Neural cell (in vitro differentiated cells): ENCODE results near the gene KIRREL3. TPM values are rescaled to one million over a fixed set of nuclear protein-coding genes. Genes with fewer than 3 reads are reported as not detected.
A peak's percentile ranks its signal among the peaks of the same experiment; 100 is the strongest.

Experiments used
- H2AFZ ChIP-seq: fragments of 200-600, 300-800 bp; sonication (generic), shearing (Covaris generic); 2 replicates; pipeline ENCODE4 v1.6.0; 2014; ENCODE audit warnings: low read depth, mild to moderate bottlenecking, antibody characterized with exemption, low read length, moderate library complexity
- H3F3A ChIP-seq: fragments of 200-600 bp; shearing (Covaris generic); 2 replicates; pipeline ENCODE4 v1.6.1; 2016; ENCODE audit warnings: mild to moderate bottlenecking, moderate library complexity, mixed read lengths, antibody characterized with exemption, low read length; ENCODE audit not compliant: insufficient read depth, poor library complexity, severe bottlenecking
- H3K27ac ChIP-seq: fragments of 200-600, 300-800 bp; sonication (generic), shearing (Covaris generic); 2 replicates; pipeline ENCODE4 v1.5.1; 2014; ENCODE audit warnings: mild to moderate bottlenecking, low read length, moderate library complexity
- H3K27me3 ChIP-seq: fragments of 300-800, 200-600 bp; sonication (generic), shearing (Covaris generic); 2 replicates; pipeline ENCODE4 v1.6.0; 2014; ENCODE audit warnings: mild to moderate bottlenecking, low read depth, low read length, moderate library complexity; ENCODE audit not compliant: insufficient read depth
- H3K36me3 ChIP-seq: fragments of 300-800, 200-600 bp; sonication (generic), shearing (Covaris generic); 2 replicates; pipeline ENCODE4 v1.5.1; 2014; ENCODE audit warnings: mild to moderate bottlenecking, antibody characterized with exemption, low read length, moderate library complexity; ENCODE audit not compliant: insufficient read depth
- H3K4me2 ChIP-seq: fragments of 300-800, 200-600 bp; sonication (generic), shearing (Covaris generic); 2 replicates; pipeline ENCODE4 v1.6.0; 2014; ENCODE audit warnings: mild to moderate bottlenecking, low read length
- H3K4me3 ChIP-seq: fragments of 300-800, 200-600 bp; sonication (generic), shearing (Covaris generic); 2 replicates; pipeline ENCODE4 v1.5.1; 2014; ENCODE audit warnings: mild to moderate bottlenecking, low read length, moderate library complexity
- H3K79me2 ChIP-seq: fragments of 200-600 bp; shearing (Covaris generic); replicated peaks from 2 replicates; pipeline ENCODE4 v1.6.0; 2014; ENCODE audit warnings: mild to moderate bottlenecking, low read length, moderate library complexity; ENCODE audit not compliant: insufficient read depth
- H3K9ac ChIP-seq: fragments of 300-800, 200-600 bp; sonication (generic), shearing (Covaris generic); 2 replicates; pipeline ENCODE4 v1.6.1; 2016; ENCODE audit warnings: mild to moderate bottlenecking, low read length, mixed read lengths
- H3K9me2 ChIP-seq: fragments of 200-600 bp; shearing (Covaris generic); 2 replicates; pipeline ENCODE4 v1.6.1; 2016; ENCODE audit warnings: mild to moderate bottlenecking, low read length, mixed read lengths; ENCODE audit not compliant: insufficient read depth
- H3K9me3 ChIP-seq: fragments of 200-600, 300-800 bp; sonication (generic), shearing (Covaris generic); 2 replicates; pipeline ENCODE4 v1.6.1; 2016; ENCODE audit warnings: mild to moderate bottlenecking, mixed run types, low read length, moderate library complexity, mixed read lengths
- H4K20me1 ChIP-seq: fragments of 200-600 bp; shearing (Covaris generic); 2 replicates; pipeline ENCODE4 v1.6.1; 2016; ENCODE audit warnings: mild to moderate bottlenecking, mixed run types; ENCODE audit not compliant: insufficient read depth
- CTCF ChIP-seq: fragments of 450-650 bp; IDR thresholded peaks from 2 replicates; pipeline ENCODE4 v1.5.1; 2014; ENCODE audit warnings: antibody characterized with exemption, mild to moderate bottlenecking, moderate library complexity; ENCODE audit not compliant: poor library complexity, severe bottlenecking
- EP300 ChIP-seq: fragments of 450-650 bp; conservative IDR thresholded peaks from 2 replicates; pipeline ENCODE4 v1.6.1; 2014; ENCODE audit warnings: antibody characterized with exemption, mild to moderate bottlenecking, moderate library complexity; ENCODE audit not compliant: poor library complexity, severe bottlenecking
- EZH2 ChIP-seq: fragments of 200-600, 300-800 bp; shearing (Covaris generic), sonication (generic); IDR thresholded peaks from 2 replicates; pipeline ENCODE4 v1.6.1; 2014; ENCODE audit warnings: antibody characterized with exemption, low read length, borderline replicate concordance, mild to moderate bottlenecking; ENCODE audit not compliant: insufficient read depth, poor library complexity, severe bottlenecking
- MXI1 ChIP-seq: fragments of 450-650 bp; conservative IDR thresholded peaks from 2 replicates; pipeline ENCODE4 v1.6.1; 2014; ENCODE audit warnings: antibody characterized with exemption, mild to moderate bottlenecking; ENCODE audit not compliant: poor library complexity, severe bottlenecking
- POLR2AphosphoS5 ChIP-seq: IDR thresholded peaks from 2 replicates; pipeline ENCODE4 v1.6.1; 2012
- RAD21 ChIP-seq: fragments of 450-650 bp; conservative IDR thresholded peaks from 2 replicates; pipeline ENCODE4 v1.6.1; 2014; ENCODE audit warnings: antibody characterized with exemption, mild to moderate bottlenecking, moderate library complexity
- SMC3 ChIP-seq: fragments of 450-650 bp; conservative IDR thresholded peaks from 2 replicates; pipeline ENCODE4 v1.6.1; 2014; ENCODE audit warnings: antibody characterized with exemption, mild to moderate bottlenecking, moderate library complexity; ENCODE audit not compliant: poor library complexity
- TAF1 ChIP-seq: IDR thresholded peaks from 2 replicates; pipeline ENCODE4 v1.6.1; 2012; ENCODE audit warnings: low read depth
- polyA plus RNA-seq: library from polyadenylated mRNA; depleted of rRNA; stranded (reverse); fragments of >200 nt; gene quantifications from 2 replicates; pipeline ENCODE4 v1.2.3, GENCODE V29; 2014
- TF ChIP-seq, protein P1 (sequence below): IDR thresholded peaks from 2 replicates; pipeline ENCODE4 v1.6.1; 2012; ENCODE audit warnings: borderline replicate concordance

Gene KIRREL3
- polyA plus RNA-seq, 1 donor from 2014 or later: 23.8 TPM

- Histone ChIP-seq H3F3A (no peaks in the 10 kb centered on the region), H4K20me1 (no peaks in the 10 kb centered on the region), H3K79me2 (no peaks in the 10 kb centered on the region), H3K9me3 (no peaks in the 10 kb centered on the region), H3K9ac (peak overlapping the region; percentile 1), H2AFZ (no peak overlapping the region), H3K4me3 (no peak overlapping the region), H3K27me3 (no peaks in the 10 kb centered on the region), H3K9me2 (no peaks in the 10 kb centered on the region), H3K4me2 (no peak overlapping the region), H3K36me3 (no peaks in the 10 kb centered on the region), H3K27ac (peak overlapping the region; percentile 35)
- peak; percentile 76 for TF ChIP-seq CTCF
- TF ChIP-seq RAD21: peak; percentile 79
- TF ChIP-seq, protein P1, sequence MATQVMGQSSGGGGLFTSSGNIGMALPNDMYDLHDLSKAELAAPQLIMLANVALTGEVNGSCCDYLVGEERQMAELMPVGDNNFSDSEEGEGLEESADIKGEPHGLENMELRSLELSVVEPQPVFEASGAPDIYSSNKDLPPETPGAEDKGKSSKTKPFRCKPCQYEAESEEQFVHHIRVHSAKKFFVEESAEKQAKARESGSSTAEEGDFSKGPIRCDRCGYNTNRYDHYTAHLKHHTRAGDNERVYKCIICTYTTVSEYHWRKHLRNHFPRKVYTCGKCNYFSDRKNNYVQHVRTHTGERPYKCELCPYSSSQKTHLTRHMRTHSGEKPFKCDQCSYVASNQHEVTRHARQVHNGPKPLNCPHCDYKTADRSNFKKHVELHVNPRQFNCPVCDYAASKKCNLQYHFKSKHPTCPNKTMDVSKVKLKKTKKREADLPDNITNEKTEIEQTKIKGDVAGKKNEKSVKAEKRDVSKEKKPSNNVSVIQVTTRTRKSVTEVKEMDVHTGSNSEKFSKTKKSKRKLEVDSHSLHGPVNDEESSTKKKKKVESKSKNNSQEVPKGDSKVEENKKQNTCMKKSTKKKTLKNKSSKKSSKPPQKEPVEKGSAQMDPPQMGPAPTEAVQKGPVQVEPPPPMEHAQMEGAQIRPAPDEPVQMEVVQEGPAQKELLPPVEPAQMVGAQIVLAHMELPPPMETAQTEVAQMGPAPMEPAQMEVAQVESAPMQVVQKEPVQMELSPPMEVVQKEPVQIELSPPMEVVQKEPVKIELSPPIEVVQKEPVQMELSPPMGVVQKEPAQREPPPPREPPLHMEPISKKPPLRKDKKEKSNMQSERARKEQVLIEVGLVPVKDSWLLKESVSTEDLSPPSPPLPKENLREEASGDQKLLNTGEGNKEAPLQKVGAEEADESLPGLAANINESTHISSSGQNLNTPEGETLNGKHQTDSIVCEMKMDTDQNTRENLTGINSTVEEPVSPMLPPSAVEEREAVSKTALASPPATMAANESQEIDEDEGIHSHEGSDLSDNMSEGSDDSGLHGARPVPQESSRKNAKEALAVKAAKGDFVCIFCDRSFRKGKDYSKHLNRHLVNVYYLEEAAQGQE: no peak
- no peak for TF ChIP-seq EZH2
- TF ChIP-seq POLR2AphosphoS5: peak; percentile 30
- no peak for TF ChIP-seq TAF1
- no peak for TF ChIP-seq MXI1
- TF ChIP-seq EP300: peak; percentile 59
- peak; percentile 79 for TF ChIP-seq SMC3
These were observed 137.8 kb downstream of the KIRREL3 start for GRCh38 chr11:126862664-126863243.

GRCh38 chr11:126861796-126862459 is 138.6 kb downstream of the KIRREL3 start:
- Histone ChIP-seq H3K79me2 (no peaks in the 10 kb centered on the region), H3K9ac (no peak overlapping the region), H3K9me3 (no peaks in the 10 kb centered on the region), H3K27me3 (no peaks in the 10 kb centered on the region), H4K20me1 (no peaks in the 10 kb centered on the region), H3K9me2 (no peaks in the 10 kb centered on the region), H3K4me2 (no peak overlapping the region), H3K4me3 (no peak overlapping the region), H3K36me3 (no peaks in the 10 kb centered on the region), H3K27ac (peak overlapping the region; percentile 35), H2AFZ (no peak overlapping the region), H3F3A (no peaks in the 10 kb centered on the region)
- TF ChIP-seq EZH2 (no peak), RAD21 (no peak), MXI1 (no peak), EP300 (no peak), TAF1 (no peak), POLR2AphosphoS5 (no peak), SMC3 (no peak), CTCF (no peak)
- TF ChIP-seq, protein P1: no peak
